K562 (cell line): ENCODE results near the gene TMA7B. TPM values are rescaled to one million over a fixed set of nuclear protein-coding genes. Genes with fewer than 3 reads are reported as not detected.

Experiments
- CREM ChIP-seq: IDR thresholded peaks from 2 replicates; pipeline ENCODE4 v1.6.1; 2014; ENCODE audit warnings: antibody characterized with exemption, low read depth
- ELF4 ChIP-seq: fragments of 450-650 bp; formaldehyde crosslinking; IDR thresholded peaks from 2 replicates; pipeline ENCODE4 v1.4.0; 2022; ENCODE audit warnings: missing genetic modification characterization
- FOSL1 ChIP-seq: fragments of 200-800 bp; sonication (Bioruptor generic); conservative IDR thresholded peaks from 2 replicates; pipeline ENCODE4 v1.6.1; 2016; ENCODE audit warnings: missing genetic modification characterization, missing compliant biosample characterization
- FOXP4 ChIP-seq: sonication (generic); formaldehyde crosslinking; IDR thresholded peaks from 2 replicates; pipeline ENCODE4 v1.8.0; 2022; ENCODE audit warnings: mild to moderate bottlenecking, missing genetic modification reagents, borderline replicate concordance
- HES1 ChIP-seq: fragments of 450-650 bp; IDR thresholded peaks from 2 replicates; pipeline ENCODE4 v1.6.1; 2016; ENCODE audit warnings: low read depth, mild to moderate bottlenecking, moderate library complexity
- ID3 ChIP-seq, 2 experiments: fragments of 250-450 bp in 1 of 2; fragments of 450-650 bp in 1 of 2; sonication (Bioruptor Pico) in 1 of 2; IDR thresholded peaks; 2 replicates each; pipeline versions ENCODE4 v1.6.1 to v1.8.0; 2016 to 2021; ENCODE audit warnings: mild to moderate bottlenecking in 2 of 2, moderate library complexity in 2 of 2, missing compliant biosample characterization in 1 of 2, missing genetic modification characterization in 1 of 2
- LCOR ChIP-seq: sonication (generic); formaldehyde crosslinking; IDR thresholded peaks from 2 replicates; pipeline ENCODE4 v1.8.0; 2022; ENCODE audit warnings: mild to moderate bottlenecking, missing genetic modification reagents
- MAFG ChIP-seq: fragments of 450-650 bp; conservative IDR thresholded peaks from 2 replicates; pipeline ENCODE4 v1.6.1; 2016; ENCODE audit warnings: missing genetic modification characterization, missing compliant biosample characterization
- NR3C1 ChIP-seq: sonication (generic); formaldehyde crosslinking; IDR thresholded peaks from 2 replicates; pipeline ENCODE4 v1.8.1; 2022; ENCODE audit warnings: missing genetic modification reagents
- PTRF ChIP-seq: fragments of 450-650 bp; IDR thresholded peaks from 2 replicates; pipeline ENCODE4 v1.6.1; 2016; ENCODE audit warnings: mild to moderate bottlenecking, missing genetic modification characterization, missing compliant biosample characterization
- PTTG1 ChIP-seq: fragments of 450-650 bp; IDR thresholded peaks from 2 replicates; pipeline ENCODE4 v1.6.1; 2016; ENCODE audit warnings: low read depth, mild to moderate bottlenecking, missing genetic modification characterization, missing compliant biosample characterization
- PYGO2 ChIP-seq: fragments of 450-650 bp; IDR thresholded peaks from 2 replicates; pipeline ENCODE4 v1.6.1; 2016; ENCODE audit warnings: mild to moderate bottlenecking, missing genetic modification characterization, moderate library complexity, missing compliant biosample characterization
- RNF2 ChIP-seq: sonication (generic); IDR thresholded peaks from 2 replicates; pipeline ENCODE4 v1.6.1; 2016
- SNAPC5 ChIP-seq: fragments of 250-450 bp; sonication (Bioruptor Pico); IDR thresholded peaks from 2 replicates; pipeline ENCODE4 v1.8.0; 2021; ENCODE audit warnings: moderate library complexity, mild to moderate bottlenecking, inconsistent platforms
- SRSF3 ChIP-seq: fragments of 200-400 bp; formaldehyde crosslinking; IDR thresholded peaks from 2 replicates; pipeline ENCODE4 v1.6.1; 2016; ENCODE audit warnings: mild to moderate bottlenecking, low read length, moderate library complexity; ENCODE audit not compliant: insufficient read depth
- TRIM24 ChIP-seq, 2 experiments: fragments of 450-650 bp; IDR thresholded peaks; 2 replicates each; pipeline ENCODE4 v1.6.1; 2016
- ZNF561 ChIP-seq: fragments of 450-650 bp; formaldehyde crosslinking; conservative IDR thresholded peaks from 2 replicates; pipeline ENCODE4 v1.4.0; 2020; ENCODE audit warnings: mild to moderate bottlenecking, moderate library complexity
- ZNF778 ChIP-seq: fragments of 450-650 bp; formaldehyde crosslinking; IDR thresholded peaks from 2 replicates; pipeline ENCODE4 v1.4.0; 2020; ENCODE audit warnings: mild to moderate bottlenecking, moderate library complexity
- polyA plus RNA-seq, 8 experiments: library from polyadenylated mRNA; depleted of rRNA in 4 of 8; stranded (reverse) in 5 of 8; unstranded in 3 of 8; fragments of >200 nt; fragmentation: Nextera tagmentation in 2 of 8; fragmentation: Illumina TruSeq in 1 of 8; extraction: Ambion mirVana in 2 of 8; extraction: Trizol in 1 of 8; gene quantifications; 2 replicates each; pipeline versions ENCODE4 v1.2.1 to v1.2.3, GENCODE V29; 2011 to 2014; ENCODE audit warnings: inconsistent platforms in 1 of 8, missing spikeins in 1 of 8
- total RNA-seq, 7 experiments: library from RNA; depleted of rRNA in 6 of 7; stranded (reverse); fragments of >200 nt in 6 of 7; fragmentation: Illumina TruSeq in 2 of 7; extraction: Trizol in 2 of 7; gene quantifications; 2 replicates each; pipeline versions ENCODE4 v1.2.1 to v1.2.3, GENCODE V29; 2011 to 2021; ENCODE audit warnings: low replicate concordance in 1 of 7
- TF ChIP-seq, protein P1 (sequence below), 2 experiments: fragments of 150-350 bp in 1 of 2; IDR thresholded peaks; 2 replicates each; pipeline ENCODE4 v1.6.1; 2012 to 2016; ENCODE audit warnings: low read depth in 2 of 2, low read length in 2 of 2, mild to moderate bottlenecking in 1 of 2, moderate library complexity in 1 of 2
- TF ChIP-seq, protein P2 (sequence below): sonication (generic); formaldehyde crosslinking; IDR thresholded peaks from 2 replicates; pipeline ENCODE4 v1.9.0; 2022; ENCODE audit warnings: mild to moderate bottlenecking, missing genetic modification reagents

Gene TMA7B
- total and polyA plus RNA-seq, 9 of the 15 experiments (the other 6 are each of a cell fraction or from before 2014, with no cell fraction given) = 5.6 to 14.2 (median 11.8) TPM

GRCh38 chr22:39946503-39947219 is 13.5 kb upstream of the TMA7B start (continued):
- TF ChIP-seq, protein P1, sequence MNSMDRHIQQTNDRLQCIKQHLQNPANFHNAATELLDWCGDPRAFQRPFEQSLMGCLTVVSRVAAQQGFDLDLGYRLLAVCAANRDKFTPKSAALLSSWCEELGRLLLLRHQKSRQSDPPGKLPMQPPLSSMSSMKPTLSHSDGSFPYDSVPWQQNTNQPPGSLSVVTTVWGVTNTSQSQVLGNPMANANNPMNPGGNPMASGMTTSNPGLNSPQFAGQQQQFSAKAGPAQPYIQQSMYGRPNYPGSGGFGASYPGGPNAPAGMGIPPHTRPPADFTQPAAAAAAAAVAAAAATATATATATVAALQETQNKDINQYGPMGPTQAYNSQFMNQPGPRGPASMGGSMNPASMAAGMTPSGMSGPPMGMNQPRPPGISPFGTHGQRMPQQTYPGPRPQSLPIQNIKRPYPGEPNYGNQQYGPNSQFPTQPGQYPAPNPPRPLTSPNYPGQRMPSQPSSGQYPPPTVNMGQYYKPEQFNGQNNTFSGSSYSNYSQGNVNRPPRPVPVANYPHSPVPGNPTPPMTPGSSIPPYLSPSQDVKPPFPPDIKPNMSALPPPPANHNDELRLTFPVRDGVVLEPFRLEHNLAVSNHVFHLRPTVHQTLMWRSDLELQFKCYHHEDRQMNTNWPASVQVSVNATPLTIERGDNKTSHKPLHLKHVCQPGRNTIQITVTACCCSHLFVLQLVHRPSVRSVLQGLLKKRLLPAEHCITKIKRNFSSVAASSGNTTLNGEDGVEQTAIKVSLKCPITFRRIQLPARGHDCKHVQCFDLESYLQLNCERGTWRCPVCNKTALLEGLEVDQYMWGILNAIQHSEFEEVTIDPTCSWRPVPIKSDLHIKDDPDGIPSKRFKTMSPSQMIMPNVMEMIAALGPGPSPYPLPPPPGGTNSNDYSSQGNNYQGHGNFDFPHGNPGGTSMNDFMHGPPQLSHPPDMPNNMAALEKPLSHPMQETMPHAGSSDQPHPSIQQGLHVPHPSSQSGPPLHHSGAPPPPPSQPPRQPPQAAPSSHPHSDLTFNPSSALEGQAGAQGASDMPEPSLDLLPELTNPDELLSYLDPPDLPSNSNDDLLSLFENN (IDR thresholded peaks at IDR 0.05; ENCODE audit: low read depth in 2 of 2, low read length in 2 of 2) = peak in 1 of 2 experiments; percentile 84; a peak in 2 of 4 replicates
- TF ChIP-seq SNAPC5 (CRISPR knock-in tag) = no peak
- TF ChIP-seq, protein P2, sequence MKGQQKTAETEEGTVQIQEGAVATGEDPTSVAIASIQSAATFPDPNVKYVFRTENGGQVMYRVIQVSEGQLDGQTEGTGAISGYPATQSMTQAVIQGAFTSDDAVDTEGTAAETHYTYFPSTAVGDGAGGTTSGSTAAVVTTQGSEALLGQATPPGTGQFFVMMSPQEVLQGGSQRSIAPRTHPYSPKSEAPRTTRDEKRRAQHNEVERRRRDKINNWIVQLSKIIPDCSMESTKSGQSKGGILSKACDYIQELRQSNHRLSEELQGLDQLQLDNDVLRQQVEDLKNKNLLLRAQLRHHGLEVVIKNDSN (CRISPR knock-in tag) = no peak
- no peak for TF ChIP-seq PTTG1 (tag)
- TF ChIP-seq LCOR (CRISPR knock-in tag) = peak; percentile 97
- TF ChIP-seq PYGO2 = no peak
- TF ChIP-seq MAFG (tag) = no peak
- no peak for TF ChIP-seq FOXP4 (CRISPR knock-in tag)
- 0 out of 2 replicates have a peak, but pooled peaks have one; percentile 8 for TF ChIP-seq ELF4
- peak; percentile 68; the same call in 1 of the 2 replicates for TF ChIP-seq HES1
- TF ChIP-seq TRIM24 (IDR thresholded peaks at IDR 0.05) = peak in 1 of 2 experiments; percentile 73; a peak in 3 of 4 replicates
- TF ChIP-seq CREM = peak; percentile 40; the same call in 1 of the 2 replicates
- no peak for TF ChIP-seq ZNF778 (CRISPR knock-in tag)
- TF ChIP-seq ID3 (CRISPR knock-in tag; IDR thresholded peaks at IDR 0.05) = no peak
- no peak for TF ChIP-seq ID3 (tag; IDR thresholded peaks at IDR 0.05)
- no peak for TF ChIP-seq PTRF (tag)
- TF ChIP-seq RNF2 = peak; percentile 90
- TF ChIP-seq ZNF561 (CRISPR knock-in tag) = no peak
- TF ChIP-seq FOSL1 (tag) = peak; percentile 62
- TF ChIP-seq SRSF3 = no peak
- TF ChIP-seq NR3C1 (CRISPR knock-in tag) = no peak
